Liver (tissue), 9 donors: Measurements from ENCODE around the gene GMDS. TPM values are rescaled to one million over a fixed set of nuclear protein-coding genes. Genes with fewer than 3 reads are reported as not detected.

Experiments
- DNase-seq: peaks from one replicate; pipeline ENCODE4 v3.0.0-alpha.2; 2017; ENCODE audit warnings: low spot score
- H3K27ac ChIP-seq, 2 donors: one replicate each; pipeline ENCODE4 v1.7.0; 2013; ENCODE audit warnings: inconsistent platforms in 2 of 2, low read length in 2 of 2, control low read depth in 1 of 2, low read depth in 1 of 2, mild to moderate bottlenecking in 1 of 2
- H3K27me3 ChIP-seq, 4 donors: one replicate each; pipeline versions ENCODE4 v1.6.1 to v1.7.0; 2013; ENCODE audit warnings: low read length in 3 of 4, inconsistent platforms in 1 of 4, mild to moderate bottlenecking in 1 of 4, moderate library complexity in 1 of 4; ENCODE audit not compliant: control insufficient read depth in 4 of 4, insufficient read depth in 4 of 4
- H3K36me3 ChIP-seq, 4 donors: one replicate each; pipeline versions ENCODE4 v1.6.1 to v1.7.0; 2013; ENCODE audit warnings: low read length in 3 of 4, mild to moderate bottlenecking in 3 of 4, low read depth in 1 of 4, moderate library complexity in 1 of 4; ENCODE audit not compliant: control insufficient read depth in 4 of 4, insufficient read depth in 3 of 4
- H3K4me1 ChIP-seq, 4 donors: one replicate each; pipeline versions ENCODE4 v1.6.1 to v1.7.0; 2013; ENCODE audit warnings: low read length in 3 of 4, mild to moderate bottlenecking in 3 of 4, moderate library complexity in 1 of 4; ENCODE audit not compliant: control insufficient read depth in 4 of 4, insufficient read depth in 4 of 4
- H3K4me3 ChIP-seq, 3 donors: one replicate each; pipeline versions ENCODE4 v1.6.1 to v1.7.0; 2013; ENCODE audit warnings: low read length in 3 of 3, control low read depth in 1 of 3, low read depth in 1 of 3, mild to moderate bottlenecking in 1 of 3
- H3K9ac ChIP-seq, 2 donors: one replicate each; pipeline ENCODE4 v1.7.0; 2013; ENCODE audit warnings: low read length in 2 of 2, mild to moderate bottlenecking in 2 of 2, moderate library complexity in 2 of 2, control low read depth in 1 of 2, low read depth in 1 of 2
- H3K9me3 ChIP-seq, 4 donors: one replicate each; pipeline versions ENCODE4 v1.6.1 to v1.7.0; 2013; ENCODE audit warnings: low read length in 3 of 4; ENCODE audit not compliant: control insufficient read depth in 4 of 4
- EGR1 ChIP-seq, 2 donors: IDR thresholded peaks; 2 replicates each; pipeline ENCODE4 v1.6.1; 2016 to 2018; ENCODE audit warnings: antibody characterized with exemption in 2 of 2, low read depth in 2 of 2
- FOXA1 ChIP-seq: IDR thresholded peaks from 2 replicates; pipeline ENCODE4 v1.6.1; 2016; ENCODE audit warnings: antibody characterized with exemption
- GABPA ChIP-seq, 2 donors: IDR thresholded peaks in 1 of 2; conservative IDR thresholded peaks in 1 of 2; 2 replicates each; pipeline ENCODE4 v1.6.1; 2016; ENCODE audit warnings: antibody characterized with exemption in 2 of 2, mild to moderate bottlenecking in 1 of 2, moderate library complexity in 1 of 2
- HNF4A ChIP-seq, 2 donors: conservative IDR thresholded peaks; 2 replicates each; pipeline ENCODE4 v1.6.1; 2016; ENCODE audit warnings: antibody characterized with exemption in 2 of 2, mild to moderate bottlenecking in 2 of 2
- HNF4G ChIP-seq: IDR thresholded peaks from 2 replicates; pipeline ENCODE4 v1.6.1; 2016; ENCODE audit warnings: antibody characterized with exemption
- JUND ChIP-seq, 2 donors: IDR thresholded peaks; 2 replicates each; pipeline ENCODE4 v1.6.1; 2016; ENCODE audit warnings: antibody characterized with exemption in 2 of 2
- NR2F2 ChIP-seq: IDR thresholded peaks from 2 replicates; pipeline ENCODE4 v1.6.1; 2016; ENCODE audit warnings: antibody characterized with exemption
- TAF1 ChIP-seq: conservative IDR thresholded peaks from 2 replicates; pipeline ENCODE4 v1.6.1; 2016; ENCODE audit warnings: antibody characterized with exemption, mild to moderate bottlenecking
- YY1 ChIP-seq: IDR thresholded peaks from 2 replicates; pipeline ENCODE4 v1.6.1; 2016; ENCODE audit warnings: antibody characterized with exemption, mild to moderate bottlenecking
- WGBS: extraction: QIAGEN DNeasy Blood & Tissue Kit; methylation state at CpG from one replicate; pipeline ENCODE4 v1.1.7; 2013; 5-methylcytosine and 5-hydroxymethylcytosine counted together
- polyA plus RNA-seq, 2 donors: library from polyadenylated mRNA; stranded (reverse) in 1 of 2; unstranded in 1 of 2; fragments of 200-250 nt in 1 of 2; fragments of >200 nt in 1 of 2; fragmentation: Nextera tagmentation in 1 of 2; extraction: Ambion mirVana in 1 of 2; gene quantifications; one replicate each; pipeline versions ENCODE4 v1.2.1 to v1.2.3, GENCODE V29; 2013 to 2015
- total RNA-seq, 2 donors: library from RNA; depleted of rRNA; stranded (reverse); fragments of >200 nt; gene quantifications; one replicate each; pipeline ENCODE4 v1.2.3, GENCODE V29; 2014
- TF ChIP-seq, protein P1 (sequence below): IDR thresholded peaks from 2 replicates; pipeline ENCODE4 v1.6.1; 2016; ENCODE audit warnings: antibody characterized with exemption
- TF ChIP-seq, protein P2 (sequence below): IDR thresholded peaks from 2 replicates; pipeline ENCODE4 v1.6.1; 2016; ENCODE audit warnings: antibody characterized with exemption
- TF ChIP-seq, protein P3 (sequence below): IDR thresholded peaks from 2 replicates; pipeline ENCODE4 v1.6.1; 2016; ENCODE audit warnings: antibody characterized with exemption, mild to moderate bottlenecking
- donor health status: healthy.
- donor health status: healthy.
- donor health status: healthy.
- donor health status: healthy.
- donor health status: healthy.

The GMDS gene
- total and polyA plus RNA-seq, 4 donors, result 3.5 to 15.6 (median 13.0) TPM

DNA sequence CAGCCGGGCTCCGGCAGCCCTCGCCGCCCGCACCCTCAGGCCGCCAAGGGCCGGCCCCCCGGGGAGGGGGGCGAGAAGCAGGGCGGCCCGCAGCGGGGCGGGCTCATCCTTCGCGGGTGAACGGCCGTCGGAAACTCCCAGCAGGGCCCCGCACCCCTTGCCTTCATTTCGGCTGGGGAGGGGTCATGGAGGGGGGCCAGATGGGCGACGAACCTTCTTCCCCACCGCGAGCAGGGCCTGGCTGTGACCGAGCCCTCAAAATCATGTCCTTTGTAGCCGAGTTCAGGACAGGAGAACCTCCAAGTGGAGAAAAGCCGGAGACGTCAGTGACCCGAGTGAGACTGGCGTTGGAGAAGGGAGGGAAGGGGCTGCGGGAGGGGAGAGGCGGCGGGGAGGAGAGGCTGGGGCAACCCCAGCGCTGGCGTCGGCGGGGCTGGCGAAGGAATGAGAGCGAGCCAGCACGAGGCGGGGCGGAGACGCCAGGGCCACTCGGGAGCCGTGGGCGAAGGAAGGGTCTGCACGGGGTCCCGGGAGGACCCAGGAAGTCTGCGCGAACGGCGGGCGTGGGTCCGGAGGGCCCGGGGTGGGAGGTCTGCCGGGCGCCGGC lies 636.3 kb downstream of the GMDS start:
- WGBS, result 3% methylated on average over 58 of the region's 58 CpGs
- DNase-seq, result no peak
- Histone ChIP-seq H3K9me3 (peaks cover 0 to 4% (median under 1%) of the 10 kb centered on the region in 4 donors), H3K27me3 (peaks cover 0 to 29% (median 9%) of the 10 kb centered on the region in 4 donors), H3K4me3 (peak overlapping the region in 1 of 3 donors; percentile 62), H3K9ac (no peak overlapping the region), H3K27ac (no peak overlapping the region), H3K4me1 (peaks cover 29 to 60% (median 38%) of the 10 kb centered on the region in 4 donors), H3K36me3 (no peaks in the 10 kb centered on the region)
- TF ChIP-seq HNF4G, result no peak
- TF ChIP-seq EGR1 (IDR thresholded peaks at IDR 0.05; ENCODE audit: low read depth in 2 of 2), result no peak
- no peak for TF ChIP-seq YY1
- TF ChIP-seq, protein P1, sequence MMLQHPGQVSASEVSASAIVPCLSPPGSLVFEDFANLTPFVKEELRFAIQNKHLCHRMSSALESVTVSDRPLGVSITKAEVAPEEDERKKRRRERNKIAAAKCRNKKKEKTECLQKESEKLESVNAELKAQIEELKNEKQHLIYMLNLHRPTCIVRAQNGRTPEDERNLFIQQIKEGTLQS, result no peak
- no peak for TF ChIP-seq NR2F2

DNA sequence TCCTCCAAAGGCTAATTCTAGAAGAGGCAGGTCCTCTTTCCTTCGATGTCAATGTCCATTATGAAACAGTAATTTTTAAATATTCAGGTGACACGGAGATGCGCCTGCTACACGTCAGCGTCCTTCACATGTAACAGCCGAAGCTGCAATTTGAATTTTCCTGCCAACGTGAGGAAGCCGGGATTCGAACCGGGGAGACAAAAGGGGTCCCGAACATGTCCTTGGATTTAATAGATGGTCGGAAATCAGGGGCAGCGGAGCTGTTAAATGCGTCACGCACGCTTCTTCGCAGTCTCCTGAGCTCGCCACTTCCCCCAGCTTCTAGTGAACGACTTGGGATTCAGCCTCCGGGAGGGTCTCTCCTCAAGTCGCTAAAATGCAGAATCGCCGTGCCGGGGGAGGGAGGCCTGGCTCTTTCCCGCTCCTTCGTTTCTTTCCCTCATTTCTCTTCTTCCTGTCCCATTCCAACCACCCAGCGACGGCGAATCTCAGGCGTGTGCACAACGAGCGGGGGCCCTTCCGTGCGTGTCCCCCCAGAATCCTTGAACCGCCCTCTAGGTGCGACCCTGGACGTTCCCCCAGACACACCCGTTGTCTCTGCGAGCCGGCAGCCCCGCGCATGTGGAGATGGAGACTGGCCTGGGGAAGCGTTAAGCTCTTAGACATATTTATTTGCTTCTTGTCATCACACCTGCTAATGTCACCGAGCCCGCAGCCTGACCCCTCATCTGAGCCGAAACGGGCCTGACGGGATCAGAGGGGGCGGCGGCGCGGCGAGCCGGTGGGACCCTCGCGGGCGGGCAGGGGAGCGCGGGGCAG lies 637.0 kb downstream of the GMDS start:
- WGBS, result 9% methylated on average over 59 of the region's 59 CpGs
- Histone ChIP-seq H3K27ac (no peak overlapping the region), H3K9me3 (peaks cover 0 to 3% (median 0%) of the 10 kb centered on the region in 4 donors), H3K36me3 (no peaks in the 10 kb centered on the region), H3K27me3 (peaks cover 0 to 25% (median 10%) of the 10 kb centered on the region in 4 donors), H3K4me3 (peak overlapping the region in 1 of 3 donors; percentile 62), H3K9ac (no peak overlapping the region), H3K4me1 (peaks cover 26 to 63% (median 39%) of the 10 kb centered on the region in 4 donors)
- no peak for DNase-seq
- TF ChIP-seq EGR1 (IDR thresholded peaks at IDR 0.05; ENCODE audit: low read depth in 2 of 2) (no peak), HNF4A (conservative IDR thresholded peaks at IDR 0.05) (no peak), NR2F2 (no peak), JUND (IDR thresholded peaks at IDR 0.05) (no peak), FOXA1 (no peak), GABPA (IDR thresholded peaks at IDR 0.05 in 1 of 2, conservative IDR thresholded peaks at IDR 0.05 in 1 of 2) (no peak), TAF1 (no peak), YY1 (no peak)
- TF ChIP-seq, protein P2, sequence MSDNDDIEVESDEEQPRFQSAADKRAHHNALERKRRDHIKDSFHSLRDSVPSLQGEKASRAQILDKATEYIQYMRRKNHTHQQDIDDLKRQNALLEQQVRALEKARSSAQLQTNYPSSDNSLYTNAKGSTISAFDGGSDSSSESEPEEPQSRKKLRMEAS, result no peak
- TF ChIP-seq, protein P3, sequence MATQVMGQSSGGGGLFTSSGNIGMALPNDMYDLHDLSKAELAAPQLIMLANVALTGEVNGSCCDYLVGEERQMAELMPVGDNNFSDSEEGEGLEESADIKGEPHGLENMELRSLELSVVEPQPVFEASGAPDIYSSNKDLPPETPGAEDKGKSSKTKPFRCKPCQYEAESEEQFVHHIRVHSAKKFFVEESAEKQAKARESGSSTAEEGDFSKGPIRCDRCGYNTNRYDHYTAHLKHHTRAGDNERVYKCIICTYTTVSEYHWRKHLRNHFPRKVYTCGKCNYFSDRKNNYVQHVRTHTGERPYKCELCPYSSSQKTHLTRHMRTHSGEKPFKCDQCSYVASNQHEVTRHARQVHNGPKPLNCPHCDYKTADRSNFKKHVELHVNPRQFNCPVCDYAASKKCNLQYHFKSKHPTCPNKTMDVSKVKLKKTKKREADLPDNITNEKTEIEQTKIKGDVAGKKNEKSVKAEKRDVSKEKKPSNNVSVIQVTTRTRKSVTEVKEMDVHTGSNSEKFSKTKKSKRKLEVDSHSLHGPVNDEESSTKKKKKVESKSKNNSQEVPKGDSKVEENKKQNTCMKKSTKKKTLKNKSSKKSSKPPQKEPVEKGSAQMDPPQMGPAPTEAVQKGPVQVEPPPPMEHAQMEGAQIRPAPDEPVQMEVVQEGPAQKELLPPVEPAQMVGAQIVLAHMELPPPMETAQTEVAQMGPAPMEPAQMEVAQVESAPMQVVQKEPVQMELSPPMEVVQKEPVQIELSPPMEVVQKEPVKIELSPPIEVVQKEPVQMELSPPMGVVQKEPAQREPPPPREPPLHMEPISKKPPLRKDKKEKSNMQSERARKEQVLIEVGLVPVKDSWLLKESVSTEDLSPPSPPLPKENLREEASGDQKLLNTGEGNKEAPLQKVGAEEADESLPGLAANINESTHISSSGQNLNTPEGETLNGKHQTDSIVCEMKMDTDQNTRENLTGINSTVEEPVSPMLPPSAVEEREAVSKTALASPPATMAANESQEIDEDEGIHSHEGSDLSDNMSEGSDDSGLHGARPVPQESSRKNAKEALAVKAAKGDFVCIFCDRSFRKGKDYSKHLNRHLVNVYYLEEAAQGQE, result no peak
